GM12874 (cell line): ENCODE results near the gene LRRC58.

ENCODE experiments used
- CTCF ChIP-seq: IDR thresholded peaks from 2 replicates; pipeline ENCODE4 v1.5.1; 2011; ENCODE audit warnings: low read depth, mild to moderate bottlenecking, control low read depth, low read length, moderate library complexity; ENCODE audit not compliant: insufficient read depth

Gene LRRC58

DNA sequence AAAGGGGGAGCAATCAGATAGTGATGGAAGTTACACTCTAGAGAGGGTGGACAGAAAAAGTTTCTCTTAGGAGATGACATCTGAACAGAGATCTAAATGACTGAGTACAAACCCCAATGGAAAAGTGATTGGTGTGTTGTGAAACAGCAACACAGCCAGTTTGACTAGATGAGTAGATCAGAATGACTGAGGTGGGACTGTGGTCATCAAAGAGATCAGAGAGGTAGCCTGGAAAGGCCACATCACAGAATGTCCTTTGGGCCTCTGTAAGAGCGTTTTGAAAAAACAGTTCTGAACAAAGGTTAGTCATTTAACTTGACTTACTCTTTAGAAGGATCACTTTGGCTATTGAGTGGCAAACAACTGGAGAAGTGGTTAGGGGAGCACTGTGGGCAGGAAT, 10.6 kb downstream of the LRRC58 start:
- TF ChIP-seq CTCF = no peak

DNA sequence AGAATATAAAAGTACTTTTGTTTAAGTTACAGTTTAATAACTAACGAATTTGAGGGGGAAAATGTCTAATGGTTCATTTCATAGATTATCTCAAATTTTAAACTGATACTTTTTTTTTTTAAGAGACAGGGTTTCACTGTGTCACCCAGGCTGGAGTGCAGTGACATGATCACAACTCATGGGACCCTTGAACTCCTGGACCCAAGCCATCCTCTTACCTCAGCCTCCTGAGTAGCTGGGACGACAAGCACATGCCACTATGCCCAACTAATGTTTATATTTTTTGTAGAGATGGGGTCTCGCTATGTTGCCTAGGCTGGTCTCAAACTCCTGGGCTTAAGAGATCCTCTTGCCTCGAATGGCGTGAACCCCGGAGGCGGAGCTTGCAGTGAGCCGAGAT, 16.5 kb downstream of the LRRC58 start:
- no peak for TF ChIP-seq CTCF

DNA sequence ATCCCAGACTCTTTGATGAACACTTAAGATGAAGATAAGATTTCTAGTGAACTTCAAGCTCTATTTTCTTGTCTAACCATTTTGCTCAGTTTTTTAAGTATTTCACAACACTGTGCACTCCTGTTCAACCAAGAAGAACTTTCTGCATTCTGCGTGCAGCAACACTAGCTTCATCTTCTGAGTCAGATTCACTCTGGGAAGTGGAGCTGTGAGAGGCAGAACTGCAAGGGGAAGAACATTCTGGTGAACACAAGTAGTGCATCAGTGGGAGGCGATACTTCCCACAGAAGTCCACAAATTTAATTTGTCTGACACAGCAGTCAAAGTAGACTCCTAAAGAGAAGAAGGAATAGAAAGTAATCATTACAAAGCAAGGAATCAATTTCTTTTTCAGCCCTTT, 18.1 kb downstream of the LRRC58 start:
- no peak for TF ChIP-seq CTCF

- no peak for TF ChIP-seq CTCF
These were observed 22.4 kb downstream of the LRRC58 start for GRCh38 chr3:120326784-120327183.

DNA sequence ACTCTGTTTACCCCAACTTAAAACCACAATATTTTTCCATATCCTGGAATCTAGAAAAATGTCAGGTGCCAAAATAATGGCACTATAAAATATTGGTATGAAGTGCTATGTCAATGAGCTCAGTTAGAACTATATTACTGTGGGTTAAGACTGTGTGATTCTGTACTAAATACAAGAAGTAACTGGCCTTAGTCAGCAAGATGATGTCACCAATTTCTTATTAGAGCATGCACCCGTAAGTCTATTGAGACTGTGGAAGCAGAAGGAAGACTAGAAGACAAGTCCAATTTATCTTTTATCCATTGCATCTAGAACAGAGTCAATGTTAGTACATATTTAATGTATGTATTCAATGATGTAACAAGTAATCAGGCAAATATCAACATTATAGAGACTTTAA, 25.0 kb downstream of the LRRC58 start:
- no peak for TF ChIP-seq CTCF

- TF ChIP-seq CTCF = no peak
These were observed 37.0 kb downstream of the LRRC58 start for GRCh38 chr3:120311863-120312794.

DNA sequence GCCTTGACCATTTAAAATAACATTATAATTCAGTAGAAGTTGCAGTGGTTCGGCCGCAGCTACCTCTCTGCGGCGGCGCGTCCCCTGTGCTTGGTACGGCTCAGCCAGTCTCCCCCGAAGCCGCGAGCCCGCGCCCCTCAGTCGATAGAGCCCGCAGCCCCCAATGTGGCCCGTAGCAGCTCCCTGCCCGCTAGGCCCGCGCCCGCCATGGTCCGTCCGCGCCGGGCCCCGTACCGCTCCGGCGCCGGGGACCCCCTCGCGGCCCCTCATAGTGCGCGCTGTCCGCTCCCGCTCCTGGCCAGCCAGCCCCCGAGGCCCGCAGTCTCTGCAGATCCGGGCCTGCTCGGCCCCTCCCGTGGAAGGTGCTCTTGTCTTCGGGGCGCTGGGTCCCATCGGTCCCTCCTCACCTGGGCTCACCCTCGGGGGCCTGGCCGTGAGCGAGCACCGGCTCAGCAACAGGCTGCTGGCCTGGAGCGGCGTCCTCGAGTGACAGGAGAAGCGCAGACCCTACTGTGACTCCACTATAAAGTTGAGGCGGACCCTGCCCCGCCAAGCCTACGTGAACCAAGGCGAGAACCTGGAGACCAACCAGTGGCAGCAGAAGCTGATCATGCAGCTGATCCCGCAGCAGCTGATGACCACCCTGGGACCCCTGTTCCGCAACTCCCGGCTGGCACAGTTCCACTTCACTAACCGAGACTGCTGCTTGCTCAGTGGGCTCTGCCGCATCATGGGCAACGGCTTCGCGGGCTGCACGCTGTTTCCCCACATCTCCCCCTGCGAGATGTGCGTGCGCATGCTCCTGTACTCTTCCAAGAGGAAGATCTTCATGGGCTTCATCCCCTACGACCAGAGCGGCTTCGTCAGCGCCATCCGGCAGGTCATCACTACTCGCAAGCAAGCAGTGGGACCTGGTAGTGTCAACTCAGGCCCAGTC, 42.4 kb downstream of the LRRC58 start:
- no peak for TF ChIP-seq CTCF
